HEK293 (cell line): ENCODE results near the gene TSPAN7.

Source experiments
- BCL6B ChIP-seq: fragments of 450-650 bp; formaldehyde crosslinking; IDR thresholded peaks from 2 replicates; pipeline ENCODE4 v1.5.1; 2017; ENCODE audit warnings: missing biosample characterization, missing genetic modification characterization
- CTCF ChIP-seq: fragments of 450-650 bp; formaldehyde crosslinking; IDR thresholded peaks from 2 replicates; pipeline ENCODE4 v1.5.1; 2016; ENCODE audit warnings: missing biosample characterization, missing genetic modification characterization
- MEIS1 ChIP-seq: sonication (generic); formaldehyde crosslinking; IDR thresholded peaks from 2 replicates; pipeline ENCODE4 v1.8.1; 2022; ENCODE audit warnings: missing genetic modification reagents, mild to moderate bottlenecking, borderline replicate concordance
- PATZ1 ChIP-seq: fragments of 450-650 bp; formaldehyde crosslinking; IDR thresholded peaks from 2 replicates; pipeline ENCODE4 v1.5.1; 2016; ENCODE audit warnings: missing biosample characterization, missing genetic modification characterization
- PRDM4 ChIP-seq: fragments of 450-650 bp; formaldehyde crosslinking; IDR thresholded peaks from 2 replicates; pipeline ENCODE4 v1.5.1; 2017; ENCODE audit warnings: missing biosample characterization, missing genetic modification characterization
- ZNF184 ChIP-seq: fragments of 450-650 bp; IDR thresholded peaks from 2 replicates; pipeline ENCODE4 v1.5.1; 2018; ENCODE audit warnings: missing biosample characterization, mild to moderate bottlenecking, missing genetic modification characterization
- ZNF302 ChIP-seq: fragments of 450-650 bp; formaldehyde crosslinking; IDR thresholded peaks from 2 replicates; pipeline ENCODE4 v1.5.1; 2016; ENCODE audit warnings: missing biosample characterization, missing genetic modification characterization, low read depth
- ZNF366 ChIP-seq: fragments of 450-650 bp; formaldehyde crosslinking; conservative IDR thresholded peaks from 2 replicates; pipeline ENCODE4 v1.5.1; 2016; ENCODE audit warnings: missing biosample characterization, missing genetic modification characterization
- ZNF416 ChIP-seq: fragments of 450-650 bp; formaldehyde crosslinking; IDR thresholded peaks from 2 replicates; pipeline ENCODE4 v1.5.1; 2016; ENCODE audit warnings: missing biosample characterization, missing genetic modification characterization
- ZNF549 ChIP-seq: fragments of 450-650 bp; IDR thresholded peaks from 2 replicates; pipeline ENCODE4 v1.5.1; 2018; ENCODE audit warnings: missing biosample characterization, missing genetic modification characterization, mild to moderate bottlenecking, inconsistent platforms, moderate library complexity
- ZNF660 ChIP-seq: fragments of 450-650 bp; IDR thresholded peaks from 2 replicates; pipeline ENCODE4 v1.5.1; 2018; ENCODE audit warnings: missing biosample characterization, mild to moderate bottlenecking, missing genetic modification characterization
- ZNF76 ChIP-seq: fragments of 450-650 bp; formaldehyde crosslinking; IDR thresholded peaks from 2 replicates; pipeline ENCODE4; 2016; ENCODE audit warnings: low read depth, missing biosample characterization, missing genetic modification characterization, borderline replicate concordance
- ZXDB ChIP-seq: fragments of 450-650 bp; formaldehyde crosslinking; IDR thresholded peaks from 2 replicates; pipeline ENCODE4 v1.5.1; 2016; ENCODE audit warnings: missing biosample characterization, missing genetic modification characterization

GRCh38 chrX:38660395-38661102 lies 99.2 kb downstream of the TSPAN7 start:
- TF ChIP-seq ZNF660 = no peak
- no peak for TF ChIP-seq PATZ1 (tag by site-specific recombination)
- TF ChIP-seq CTCF (tag by site-specific recombination) = no peak
- TF ChIP-seq MEIS1 (CRISPR knock-in tag) = no peak
- TF ChIP-seq ZNF76 (tag by site-specific recombination) = no peak
- no peak for TF ChIP-seq BCL6B (tag by site-specific recombination)
- TF ChIP-seq ZNF366 (tag by site-specific recombination) = no peak
- TF ChIP-seq ZNF549 = no peak
- TF ChIP-seq ZNF184 (tag by site-specific recombination) = no peak
- no peak for TF ChIP-seq ZNF302 (tag by site-specific recombination)
- TF ChIP-seq ZXDB = no peak
- TF ChIP-seq ZNF416 = no peak
- no peak for TF ChIP-seq PRDM4
